MM.1S (cell line): ENCODE measurements around the gene CSRNP3.

Experiments
- DNase-seq: peaks from one replicate; pipeline ENCODE4 v3.0.0-alpha.2; 2015
- H2AFZ ChIP-seq: fragments of 300-600 bp; sonication (generic); 2 replicates; pipeline ENCODE4 v1.6.0; 2016; ENCODE audit warnings: antibody characterized with exemption, low read length
- H3F3A ChIP-seq: fragments of 300-600 bp; sonication (generic); 2 replicates; pipeline ENCODE4 v1.6.1; 2016; ENCODE audit warnings: mild to moderate bottlenecking, antibody characterized with exemption, low read length, moderate library complexity, mixed read lengths; ENCODE audit not compliant: insufficient read depth
- H3K27ac ChIP-seq: fragments of 300-600 bp; sonication (generic); 2 replicates; pipeline ENCODE4 v1.5.1; 2016; ENCODE audit warnings: mild to moderate bottlenecking, low read length
- H3K27me3 ChIP-seq: fragments of 300-600 bp; sonication (generic); replicated peaks from 2 replicates; pipeline ENCODE4 v1.6.0; 2016; ENCODE audit warnings: low read length; ENCODE audit not compliant: insufficient read depth
- H3K36me3 ChIP-seq: fragments of 300-600 bp; sonication (generic); replicated peaks from 2 replicates; pipeline ENCODE4 v1.6.1; 2016; ENCODE audit warnings: mild to moderate bottlenecking, low read length, mixed read lengths; ENCODE audit not compliant: insufficient read depth
- H3K4me1 ChIP-seq: fragments of 300-600 bp; sonication (generic); 2 replicates; pipeline ENCODE4 v1.6.1; 2016; ENCODE audit warnings: low read length, mixed read lengths
- H3K4me2 ChIP-seq: fragments of 300-600 bp; sonication (generic); 2 replicates; pipeline ENCODE4 v1.6.0; 2016; ENCODE audit warnings: low read depth, low read length
- H3K4me3 ChIP-seq: fragments of 300-600 bp; sonication (generic); 2 replicates; pipeline ENCODE4 v1.5.1; 2016; ENCODE audit warnings: low read length, mixed read lengths
- H3K79me2 ChIP-seq: fragments of 300-600 bp; sonication (generic); 2 replicates; pipeline ENCODE4 v1.6.1; 2016; ENCODE audit warnings: mixed run types, low read length, mixed read lengths
- H3K9ac ChIP-seq: fragments of 300-600 bp; sonication (generic); 2 replicates; pipeline ENCODE4 v1.6.1; 2016; ENCODE audit warnings: low read length, mixed read lengths
- H3K9me2 ChIP-seq: fragments of 300-600 bp; sonication (generic); replicated peaks from 2 replicates; pipeline ENCODE4 v1.6.1; 2016; ENCODE audit warnings: mild to moderate bottlenecking, low read length, mixed read lengths; ENCODE audit not compliant: insufficient read depth
- H3K9me3 ChIP-seq: fragments of 300-600 bp; sonication (generic); replicated peaks from 2 replicates; pipeline ENCODE4 v1.6.1; 2016; ENCODE audit warnings: mild to moderate bottlenecking, low read length, mixed read lengths; ENCODE audit not compliant: insufficient read depth
- H4K20me1 ChIP-seq: fragments of 300-600 bp; sonication (generic); 2 replicates; pipeline ENCODE4 v1.6.1; 2016; ENCODE audit warnings: mild to moderate bottlenecking, low read length, moderate library complexity, mixed read lengths; ENCODE audit not compliant: insufficient read depth
- EZH2 ChIP-seq: fragments of 300-600 bp; sonication (generic); optimal IDR thresholded peaks from 2 replicates; pipeline ENCODE3; 2017; ENCODE audit warnings: low read depth, mild to moderate bottlenecking, antibody characterized with exemption, low read length, mixed read lengths
- EZH2phosphoT487 ChIP-seq: fragments of 300-600 bp; sonication (generic); IDR thresholded peaks from 2 replicates; pipeline ENCODE4 v1.6.1; 2018; ENCODE audit warnings: antibody characterized with exemption, low read length
- TF ChIP-seq, protein P1 (sequence below): fragments of 300-600 bp; sonication (generic); IDR thresholded peaks from 2 replicates; pipeline ENCODE4 v1.5.1; 2016; ENCODE audit warnings: antibody characterized with exemption, low read length, mixed read lengths

Gene CSRNP3

DNA sequence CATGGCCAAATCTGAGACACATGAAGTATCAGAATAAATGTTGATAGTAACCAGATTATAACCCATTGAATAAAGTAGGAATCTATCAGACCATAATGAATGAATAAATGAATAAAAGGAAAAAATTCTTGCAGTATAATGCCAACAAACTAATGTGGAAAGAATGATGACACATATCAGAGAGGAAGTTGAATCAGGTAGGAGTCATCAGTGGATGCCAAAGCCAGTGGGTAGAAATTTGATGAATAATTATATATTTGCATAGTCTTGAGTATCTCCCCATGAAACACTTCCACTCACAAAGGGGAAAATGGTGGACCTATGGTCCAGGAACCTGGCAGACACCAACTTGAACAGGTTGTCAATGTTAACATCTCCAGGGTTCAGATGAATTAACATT is 255.9 kb downstream of the CSRNP3 start:
- H2AFZ ChIP-seq, result no peak overlapping the region
- H3K9me2 ChIP-seq, result no peaks in the 10 kb centered on the region
- TF ChIP-seq EZH2phosphoT487 (no peak), EZH2 (no peak)
- TF ChIP-seq, protein P1, sequence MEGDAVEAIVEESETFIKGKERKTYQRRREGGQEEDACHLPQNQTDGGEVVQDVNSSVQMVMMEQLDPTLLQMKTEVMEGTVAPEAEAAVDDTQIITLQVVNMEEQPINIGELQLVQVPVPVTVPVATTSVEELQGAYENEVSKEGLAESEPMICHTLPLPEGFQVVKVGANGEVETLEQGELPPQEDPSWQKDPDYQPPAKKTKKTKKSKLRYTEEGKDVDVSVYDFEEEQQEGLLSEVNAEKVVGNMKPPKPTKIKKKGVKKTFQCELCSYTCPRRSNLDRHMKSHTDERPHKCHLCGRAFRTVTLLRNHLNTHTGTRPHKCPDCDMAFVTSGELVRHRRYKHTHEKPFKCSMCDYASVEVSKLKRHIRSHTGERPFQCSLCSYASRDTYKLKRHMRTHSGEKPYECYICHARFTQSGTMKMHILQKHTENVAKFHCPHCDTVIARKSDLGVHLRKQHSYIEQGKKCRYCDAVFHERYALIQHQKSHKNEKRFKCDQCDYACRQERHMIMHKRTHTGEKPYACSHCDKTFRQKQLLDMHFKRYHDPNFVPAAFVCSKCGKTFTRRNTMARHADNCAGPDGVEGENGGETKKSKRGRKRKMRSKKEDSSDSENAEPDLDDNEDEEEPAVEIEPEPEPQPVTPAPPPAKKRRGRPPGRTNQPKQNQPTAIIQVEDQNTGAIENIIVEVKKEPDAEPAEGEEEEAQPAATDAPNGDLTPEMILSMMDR, result no peak
- no peak overlapping the region for H3K9ac ChIP-seq
- no peaks in the 10 kb centered on the region for H4K20me1 ChIP-seq
- no peaks in the 10 kb centered on the region for H3F3A ChIP-seq
- H3K27ac ChIP-seq, result no peak overlapping the region
- no peaks in the 10 kb centered on the region for H3K27me3 ChIP-seq
- no peaks in the 10 kb centered on the region for H3K79me2 ChIP-seq
- no peak overlapping the region for H3K4me3 ChIP-seq
- H3K4me1 ChIP-seq, result no peaks in the 10 kb centered on the region
- H3K9me3 ChIP-seq, result no peaks in the 10 kb centered on the region
- H3K36me3 ChIP-seq, result no peaks in the 10 kb centered on the region
- no peak overlapping the region for H3K4me2 ChIP-seq
- DNase-seq, result no peak
